Left ventricle myocardium inferior (tissue), 1 donor: ENCODE data around the gene ADCYAP1R1. TPM values are rescaled to one million over a fixed set of nuclear protein-coding genes. Genes with fewer than 3 reads are reported as not detected.

ENCODE experiments used
- DNase-seq: peaks from one replicate; pipeline ENCODE4 v3.0.0-alpha.2; 2020
- H3K27ac ChIP-seq: fragments of 200-600 bp; replicated peaks from 2 replicates; pipeline ENCODE4 v1.8.0; 2021
- H3K27me3 ChIP-seq: fragments of 200-600 bp; 2 replicates; pipeline ENCODE4 v1.8.0; 2021; ENCODE audit warnings: low read depth
- H3K36me3 ChIP-seq: fragments of 200-600 bp; 2 replicates; pipeline ENCODE4 v1.8.0; 2021
- H3K4me1 ChIP-seq: fragments of 200-600 bp; 2 replicates; pipeline ENCODE4 v1.8.0; 2021
- H3K4me3 ChIP-seq: fragments of 200-600 bp; 2 replicates; pipeline ENCODE4 v1.8.0; 2021; ENCODE audit warnings: mild to moderate bottlenecking, moderate library complexity
- H3K9me3 ChIP-seq: fragments of 200-600 bp; replicated peaks from 2 replicates; pipeline ENCODE4 v1.8.0; 2021
- intact Hi-C: fragments of 100-400 bp; cut with micrococcal nuclease; formaldehyde crosslinking; loops from one replicate; pipeline ENCODE4 v1.11.0; 2022
- total RNA-seq: library from RNA; stranded (reverse); fragmentation: NEBNext Ultra II Directional; extraction: Animal tissue kit (Norgen Biotek cat#: 25700); gene quantifications from one replicate; pipeline ENCODE4 v1.2.1, GENCODE V29; 2021
- TF ChIP-seq, protein P1 (sequence below): fragments of 200-600 bp; IDR thresholded peaks from 2 replicates; pipeline ENCODE4 v1.8.0; 2021; ENCODE audit warnings: antibody characterized with exemption, mild to moderate bottlenecking, borderline replicate concordance
- donor health status: DM: no; HTN: yes; CAD: no; lungs with severe emphysema.

ADCYAP1R1 gene
- total RNA-seq, 1 donor from 2014 or later: 2.5 TPM

DNA sequence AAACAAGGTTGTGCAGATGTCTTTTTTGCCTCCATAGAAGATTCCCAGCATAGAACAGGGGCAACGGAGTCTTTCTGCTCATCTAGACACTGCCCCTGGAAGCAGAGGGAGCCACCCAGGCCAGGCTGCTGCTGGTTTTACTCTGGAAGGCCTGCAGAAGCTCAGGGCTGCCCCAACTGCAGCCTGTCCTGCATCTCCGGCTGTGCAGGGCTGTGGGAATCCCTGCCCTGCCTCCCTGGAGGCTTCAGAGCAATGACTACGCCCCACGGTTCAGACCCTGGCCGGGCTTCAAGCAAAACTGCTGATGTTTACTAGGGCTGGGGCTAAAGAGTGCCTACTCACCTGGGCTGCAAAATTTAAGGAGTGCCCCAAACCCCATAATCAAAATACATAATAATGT lies 44.5 kb upstream of the ADCYAP1R1 start:
- Histone ChIP-seq H3K9me3 (peaks cover 25% of the 10 kb centered on the region), H3K27me3 (peaks cover 56% of the 10 kb centered on the region), H3K27ac (peak overlapping the region; percentile 51), H3K4me3 (no peak overlapping the region), H3K4me1 (no peaks in the 10 kb centered on the region), H3K36me3 (no peaks in the 10 kb centered on the region)
- intact Hi-C loops: no loop called here
- DNase-seq: no peak
- TF ChIP-seq, protein P1, sequence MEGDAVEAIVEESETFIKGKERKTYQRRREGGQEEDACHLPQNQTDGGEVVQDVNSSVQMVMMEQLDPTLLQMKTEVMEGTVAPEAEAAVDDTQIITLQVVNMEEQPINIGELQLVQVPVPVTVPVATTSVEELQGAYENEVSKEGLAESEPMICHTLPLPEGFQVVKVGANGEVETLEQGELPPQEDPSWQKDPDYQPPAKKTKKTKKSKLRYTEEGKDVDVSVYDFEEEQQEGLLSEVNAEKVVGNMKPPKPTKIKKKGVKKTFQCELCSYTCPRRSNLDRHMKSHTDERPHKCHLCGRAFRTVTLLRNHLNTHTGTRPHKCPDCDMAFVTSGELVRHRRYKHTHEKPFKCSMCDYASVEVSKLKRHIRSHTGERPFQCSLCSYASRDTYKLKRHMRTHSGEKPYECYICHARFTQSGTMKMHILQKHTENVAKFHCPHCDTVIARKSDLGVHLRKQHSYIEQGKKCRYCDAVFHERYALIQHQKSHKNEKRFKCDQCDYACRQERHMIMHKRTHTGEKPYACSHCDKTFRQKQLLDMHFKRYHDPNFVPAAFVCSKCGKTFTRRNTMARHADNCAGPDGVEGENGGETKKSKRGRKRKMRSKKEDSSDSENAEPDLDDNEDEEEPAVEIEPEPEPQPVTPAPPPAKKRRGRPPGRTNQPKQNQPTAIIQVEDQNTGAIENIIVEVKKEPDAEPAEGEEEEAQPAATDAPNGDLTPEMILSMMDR: no peak

DNA sequence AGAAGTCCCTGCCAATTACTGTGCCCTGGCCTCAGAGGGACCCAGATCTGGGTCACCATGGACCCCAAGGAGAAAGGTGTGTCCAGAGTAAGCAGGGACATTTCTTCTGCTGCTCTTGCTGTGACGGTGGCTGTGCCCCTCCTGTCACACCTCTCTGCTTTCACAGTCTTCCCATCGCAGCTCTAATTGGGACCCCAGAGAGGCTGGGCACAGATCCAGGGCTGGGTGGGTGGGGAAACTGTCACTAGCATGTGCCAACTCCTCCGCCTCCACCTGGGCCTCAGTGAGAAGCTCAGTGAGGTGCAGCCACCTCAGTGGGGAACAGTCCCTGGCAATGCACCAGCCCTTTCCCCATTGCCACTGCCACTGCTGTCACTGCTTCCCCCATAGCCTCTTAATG lies 37.3 kb upstream of the ADCYAP1R1 start:
- intact Hi-C loops: no loop called here

GRCh38 chr7:31017032-31017675 lies 35.0 kb upstream of the ADCYAP1R1 start:
- Histone ChIP-seq H3K27ac (no peak overlapping the region), H3K36me3 (no peaks in the 10 kb centered on the region), H3K4me1 (peaks cover 9% of the 10 kb centered on the region), H3K4me3 (no peak overlapping the region), H3K9me3 (no peaks in the 10 kb centered on the region), H3K27me3 (peaks cover 36% of the 10 kb centered on the region)
- intact Hi-C loops: no loop called here
- no peak for DNase-seq
- TF ChIP-seq, protein P1: no peak

More for the DNA sequence above, 37.3 kb upstream of the ADCYAP1R1 start:
- Histone ChIP-seq H3K9me3 (peaks cover 8% of the 10 kb centered on the region), H3K27ac (no peak overlapping the region), H3K36me3 (no peaks in the 10 kb centered on the region), H3K27me3 (peaks cover 44% of the 10 kb centered on the region), H3K4me1 (peaks cover 9% of the 10 kb centered on the region), H3K4me3 (no peak overlapping the region)
- TF ChIP-seq, protein P1: no peak
- no peak for DNase-seq

- TF ChIP-seq, protein P1: no peak
- Histone ChIP-seq H3K36me3 (no peaks in the 10 kb centered on the region), H3K4me3 (no peak overlapping the region)
Measured at GRCh38 chr7:31017721-31018120, 34.4 kb upstream of the ADCYAP1R1 start.

GRCh38 chr7:31019509-31019908 lies 32.6 kb upstream of the ADCYAP1R1 start:
- peaks cover 18% of the 10 kb centered on the region for H3K27me3 ChIP-seq
- no peak overlapping the region for H3K27ac ChIP-seq
- TF ChIP-seq, protein P1: no peak
- no peak for DNase-seq
- intact Hi-C loops: no loop called here
- no peaks in the 10 kb centered on the region for H3K36me3 ChIP-seq
- peaks cover 9% of the 10 kb centered on the region for H3K4me1 ChIP-seq
- H3K4me3 ChIP-seq: no peak overlapping the region
- H3K9me3 ChIP-seq: no peaks in the 10 kb centered on the region

More at GRCh38 chr7:31017721-31018120, 34.4 kb upstream of the ADCYAP1R1 start:
- Histone ChIP-seq H3K27ac (no peak overlapping the region), H3K4me1 (peaks cover 9% of the 10 kb centered on the region), H3K9me3 (no peaks in the 10 kb centered on the region), H3K27me3 (peaks cover 35% of the 10 kb centered on the region)
- no peak for DNase-seq
- intact Hi-C loops: no loop called here
